NCI-H226 (cell line): ENCODE data around the gene CHPT1.
A peak's percentile ranks its signal among the peaks of the same experiment; 100 is the strongest.

Experiments
- DNase-seq: peaks from one replicate; pipeline ENCODE4 v3.0.0-alpha.2; 2015

Gene CHPT1

GRCh38 chr12:101686176-101686575 lies 11.3 kb upstream of the CHPT1 start:
- DNase-seq, result no peak

- no peak for DNase-seq
Observed at GRCh38 chr12:101690544-101691098, 6.8 kb upstream of the CHPT1 start.

GRCh38 chr12:101691503-101692096 lies 5.8 kb upstream of the CHPT1 start:
- no peak for DNase-seq

GRCh38 chr12:101694297-101694848 lies 3.1 kb upstream of the CHPT1 start:
- no peak for DNase-seq

- no peak for DNase-seq
Observed at GRCh38 chr12:101694986-101695385, 2.5 kb upstream of the CHPT1 start.

- DNase-seq, result peak; percentile 34
Observed at GRCh38 chr12:101695706-101696105, 1.7 kb upstream of the CHPT1 start.

GRCh38 chr12:101696251-101697196 lies 916 bp upstream of the CHPT1 start:
- no peak for DNase-seq

- no peak for DNase-seq
Observed at GRCh38 chr12:101697930-101698799, 725 bp downstream of the CHPT1 start.

GRCh38 chr12:101698800-101699347 lies 1.4 kb downstream of the CHPT1 start:
- no peak for DNase-seq

- DNase-seq, result no peak
Observed at GRCh38 chr12:101700299-101700820, 2.9 kb downstream of the CHPT1 start.

- DNase-seq, result no peak
Observed at GRCh38 chr12:101703487-101703886, 6.0 kb downstream of the CHPT1 start.

- DNase-seq, result no peak
Observed at GRCh38 chr12:101706403-101706802, 9.0 kb downstream of the CHPT1 start.

GRCh38 chr12:101707131-101707782 lies 9.8 kb downstream of the CHPT1 start:
- peak; percentile 76 for DNase-seq

GRCh38 chr12:101710288-101710687 lies 12.8 kb downstream of the CHPT1 start:
- no peak for DNase-seq

GRCh38 chr12:101713059-101713682 lies 15.7 kb downstream of the CHPT1 start:
- DNase-seq, result no peak

GRCh38 chr12:101713930-101714329 lies 16.5 kb downstream of the CHPT1 start:
- DNase-seq, result no peak

- no peak for DNase-seq
Observed at GRCh38 chr12:101714877-101715444, 17.5 kb downstream of the CHPT1 start.

GRCh38 chr12:101719566-101719965 lies 22.1 kb downstream of the CHPT1 start:
- no peak for DNase-seq

- no peak for DNase-seq
Observed at GRCh38 chr12:101720118-101720517, 22.7 kb downstream of the CHPT1 start.

- DNase-seq, result no peak
Observed at GRCh38 chr12:101722392-101722791, 25.0 kb downstream of the CHPT1 start.

- no peak for DNase-seq
Observed at GRCh38 chr12:101727098-101727497, 29.7 kb downstream of the CHPT1 start.
